Heart right ventricle (tissue), 16 donors: ENCODE measurements around the gene OGDHL. TPM values are rescaled to one million over a fixed set of nuclear protein-coding genes. Genes with fewer than 3 reads are reported as not detected.

Experiments used
- ATAC-seq, 8 donors: fragments of 200-7000 bp; cut with Tn5 transposase; one replicate each; pipeline ENCODE4 v1.9.1; 2020; ENCODE audit warnings: mild to moderate bottlenecking in 8 of 8, moderate library complexity in 8 of 8, moderate number of reproducible peaks in 1 of 8
- DNase-seq, 2 donors: peaks; one replicate each; pipeline ENCODE4 v3.0.0-alpha.2; 2020
- H3K27ac ChIP-seq, 10 donors: fragments of 200-600 bp; sonication (generic) in 2 of 10; one replicate each; pipeline versions ENCODE4 v1.5.0 to v1.8.0; 2020 to 2022; ENCODE audit warnings: mild to moderate bottlenecking in 3 of 10
- H3K27me3 ChIP-seq, 7 donors: fragments of 200-600 bp; one replicate each; pipeline ENCODE4 v1.8.0; 2021 to 2022; ENCODE audit warnings: mild to moderate bottlenecking in 2 of 7
- H3K36me3 ChIP-seq, 9 donors: fragments of 200-600 bp; sonication (generic) in 1 of 9; one replicate each; pipeline versions ENCODE4 v1.5.0 to v1.8.0; 2020 to 2022; ENCODE audit warnings: mild to moderate bottlenecking in 2 of 9
- H3K4me1 ChIP-seq, 9 donors: fragments of 200-600 bp; sonication (generic) in 1 of 9; one replicate each; pipeline versions ENCODE4 v1.5.0 to v1.8.0; 2020 to 2022; ENCODE audit warnings: mild to moderate bottlenecking in 4 of 9
- H3K4me3 ChIP-seq, 10 donors: fragments of 200-600 bp; sonication (generic) in 2 of 10; one replicate each; pipeline versions ENCODE4 v1.5.0 to v1.8.0; 2020 to 2022; ENCODE audit warnings: mild to moderate bottlenecking in 7 of 10, moderate library complexity in 2 of 10
- H3K9me3 ChIP-seq, 11 donors: fragments of 200-600 bp in 10 of 11; sonication (generic) in 2 of 11; one replicate each; pipeline versions ENCODE4 v1.5.0 to v1.8.0; 2013 to 2022; ENCODE audit warnings: mild to moderate bottlenecking in 2 of 11, control low read depth in 1 of 11, moderate library complexity in 1 of 11
- WGBS, 2 donors: extraction: QIAGEN DNeasy Blood & Tissue Kit; methylation state at CpG; one replicate each; pipeline ENCODE4 v1.1.7; 2013; ENCODE audit warnings: inconsistent platforms in 1 of 2; 5-methylcytosine and 5-hydroxymethylcytosine counted together
- intact Hi-C, 10 donors: fragments of 100-400 bp; cut with DNase I; formaldehyde crosslinking; loops; one replicate each; pipeline versions ENCODE4 v1.11.1 to v1.14.2; 2022
- polyA plus RNA-seq, 2 donors: library from polyadenylated mRNA; stranded (reverse); fragments of 200-250 nt; gene quantifications; one replicate each; pipeline ENCODE4 v1.2.3, GENCODE V29; 2013
- total RNA-seq, 10 donors: library from RNA; stranded (reverse); fragmentation: NEBNext Ultra II Directional in 3 of 10; extraction: Animal tissue kit (Norgen Biotek cat#: 25700) in 3 of 10; gene quantifications; one replicate each; pipeline versions ENCODE4 v1.2.1 to v1.2.4, GENCODE V29; 2021 to 2023
- TF ChIP-seq, protein P1 (sequence below), 9 donors: fragments of 200-600 bp; sonication (generic) in 2 of 9; IDR thresholded peaks; one replicate each; pipeline versions ENCODE4 v1.5.0 to v1.8.0; 2021 to 2022; ENCODE audit warnings: antibody characterized with exemption in 9 of 9, mild to moderate bottlenecking in 5 of 9, moderate library complexity in 1 of 9
- donor health status: Arrhythmogenic right ventricular cardiomyopathy.
- donor health status: ischemic (EF 13 %, LVEDD 7.1; RV severe dilation, severe dysfunction).
- donor health status: healthy with polysubstance abuse.
- donor health status: DM: no; HTN: yes; CAD: no.
- donor health status: DM: no; HTN: no; CAD: no.
- donor health status: ischemic (EF 25% LVEDD 6.9; RV normal size, moderate dysfunction).
- donor health status: ischemic (EF 25% LVEDD 5.7; RV mildly dilated, moderate dysfunction).
- donor health status: healthy.
- donor health status: DM: yes; HTN: yes; CAD: no.
- donor health status: Ischemic cardiomyopathy.
- donor health status: ischemic (EF 35%, LVEDD 5.7; RV mildly dilated, moderate dysfunction).
- donor health status: nonischemic (EF 11% LVEDD 7.7; RV severe dilation, severe dysfunction).
- donor health status: DM: yes; HTN: yes; CAD: no.
- donor health status: PGD.
- donor health status: ischemic (EF 29% LVEDD 5.4; RV normal size, mild dysfunction).
- donor health status: nonischemic (EF 23%, LVEDD 6.1; RV moderate dilation, normal function).

OGDHL gene
- total and polyA plus RNA-seq, 12 donors, result 0.07 to 11.4 (median 2.4) TPM

DNA sequence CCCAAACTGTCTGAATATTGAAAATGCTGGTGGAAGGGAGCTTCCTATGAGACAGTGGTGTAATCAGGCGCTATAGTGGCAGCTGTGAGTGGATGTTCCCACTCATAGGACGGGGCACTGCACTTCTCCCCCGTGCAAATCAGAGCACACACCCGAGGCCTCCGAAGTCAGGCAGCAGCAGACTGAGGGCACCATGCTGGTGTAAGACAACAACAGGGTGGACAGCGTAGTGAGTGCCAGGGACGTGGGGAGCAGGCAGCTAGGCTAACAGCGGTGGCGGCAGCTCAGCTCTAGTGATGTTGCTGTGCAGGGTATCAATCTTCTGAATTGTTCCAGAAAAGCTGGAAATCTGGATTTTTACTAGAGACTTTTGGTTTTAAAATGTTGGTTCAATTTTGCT is 63.4 kb downstream of the OGDHL start:
- H3K27me3 ChIP-seq, result peaks cover 0 to 36% (median 15%) of the 10 kb centered on the region in 7 donors
- H3K27ac ChIP-seq, result no peak overlapping the region
- no peaks in the 10 kb centered on the region for H3K36me3 ChIP-seq
- H3K4me3 ChIP-seq, result no peak overlapping the region
- DNase-seq, result no peak
- H3K4me1 ChIP-seq, result no peaks in the 10 kb centered on the region
- intact Hi-C loops, result no loop called here
- ATAC-seq, result no peak
- WGBS, 2 donors, result 64 to 69% methylated on average over 9 of the region's 9 CpGs
- no peaks in the 10 kb centered on the region for H3K9me3 ChIP-seq
- TF ChIP-seq, protein P1, sequence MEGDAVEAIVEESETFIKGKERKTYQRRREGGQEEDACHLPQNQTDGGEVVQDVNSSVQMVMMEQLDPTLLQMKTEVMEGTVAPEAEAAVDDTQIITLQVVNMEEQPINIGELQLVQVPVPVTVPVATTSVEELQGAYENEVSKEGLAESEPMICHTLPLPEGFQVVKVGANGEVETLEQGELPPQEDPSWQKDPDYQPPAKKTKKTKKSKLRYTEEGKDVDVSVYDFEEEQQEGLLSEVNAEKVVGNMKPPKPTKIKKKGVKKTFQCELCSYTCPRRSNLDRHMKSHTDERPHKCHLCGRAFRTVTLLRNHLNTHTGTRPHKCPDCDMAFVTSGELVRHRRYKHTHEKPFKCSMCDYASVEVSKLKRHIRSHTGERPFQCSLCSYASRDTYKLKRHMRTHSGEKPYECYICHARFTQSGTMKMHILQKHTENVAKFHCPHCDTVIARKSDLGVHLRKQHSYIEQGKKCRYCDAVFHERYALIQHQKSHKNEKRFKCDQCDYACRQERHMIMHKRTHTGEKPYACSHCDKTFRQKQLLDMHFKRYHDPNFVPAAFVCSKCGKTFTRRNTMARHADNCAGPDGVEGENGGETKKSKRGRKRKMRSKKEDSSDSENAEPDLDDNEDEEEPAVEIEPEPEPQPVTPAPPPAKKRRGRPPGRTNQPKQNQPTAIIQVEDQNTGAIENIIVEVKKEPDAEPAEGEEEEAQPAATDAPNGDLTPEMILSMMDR (IDR thresholded peaks at IDR 0.05), result no peak

DNA sequence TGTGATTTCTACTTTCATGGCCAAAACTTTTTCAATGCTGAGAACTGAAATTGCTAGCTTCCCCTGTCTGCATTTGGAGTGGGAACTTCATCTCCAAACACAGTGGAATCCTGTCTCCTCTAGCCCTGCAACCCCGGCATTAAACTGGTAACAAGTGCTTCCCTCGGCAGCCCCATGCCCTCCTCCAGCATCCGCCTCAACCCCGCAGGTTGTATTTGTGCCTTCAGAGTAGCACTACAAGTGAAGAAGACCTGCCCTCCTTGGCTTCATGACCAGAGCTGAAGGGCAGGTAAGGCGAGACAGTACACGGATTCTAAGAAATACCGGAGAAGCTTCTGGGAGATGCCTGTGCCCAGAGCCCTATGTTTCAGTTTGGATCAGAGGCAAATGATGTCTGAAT is 65.8 kb downstream of the OGDHL start:
- ATAC-seq (no peak), DNase-seq (no peak)
- peaks cover 0 to 3% (median 0%) of the 10 kb centered on the region in 11 donors for H3K9me3 ChIP-seq
- no peaks in the 10 kb centered on the region for H3K4me1 ChIP-seq
- H3K4me3 ChIP-seq, result no peak overlapping the region
- 77 to 81% methylated on average over 7 of the region's 7 CpGs for WGBS, 2 donors
- intact Hi-C loops, result no loop called here
- no peaks in the 10 kb centered on the region for H3K36me3 ChIP-seq
- TF ChIP-seq, protein P1 (IDR thresholded peaks at IDR 0.05), result no peak
- no peak overlapping the region for H3K27ac ChIP-seq
- peaks cover 0 to 50% (median 25%) of the 10 kb centered on the region in 7 donors for H3K27me3 ChIP-seq

DNA sequence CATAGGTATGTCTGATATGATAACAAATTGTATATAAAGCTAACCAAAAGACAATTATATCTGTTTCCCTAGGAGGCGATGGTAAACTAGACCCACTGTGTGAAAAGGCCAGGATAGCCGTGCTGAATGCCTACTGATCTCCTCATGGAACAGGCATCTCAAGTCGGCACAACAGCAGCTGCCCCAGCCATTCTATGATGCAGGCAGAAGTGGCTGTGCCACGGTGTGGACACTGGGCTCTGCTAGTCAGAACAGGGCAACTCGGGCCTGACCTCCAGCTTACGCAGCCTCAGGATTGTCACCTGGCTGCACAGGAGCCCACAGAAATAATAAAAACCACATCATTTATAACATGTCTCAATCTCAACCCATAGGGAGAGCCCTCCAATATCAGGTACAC is 67.7 kb downstream of the OGDHL start:
- no peaks in the 10 kb centered on the region for H3K36me3 ChIP-seq
- no peaks in the 10 kb centered on the region for H3K4me1 ChIP-seq
- no peak for ATAC-seq
- H3K4me3 ChIP-seq, result no peak overlapping the region
- H3K27me3 ChIP-seq, result peaks cover 0 to 67% (median 39%) of the 10 kb centered on the region in 7 donors
- peaks cover 0 to 3% (median 0%) of the 10 kb centered on the region in 11 donors for H3K9me3 ChIP-seq
- 74 to 85% methylated on average over 6 of the region's 6 CpGs for WGBS, 2 donors
- no peak for DNase-seq
- intact Hi-C loops, result no loop called here
- TF ChIP-seq, protein P1 (IDR thresholded peaks at IDR 0.05), result no peak
- H3K27ac ChIP-seq, result no peak overlapping the region

DNA sequence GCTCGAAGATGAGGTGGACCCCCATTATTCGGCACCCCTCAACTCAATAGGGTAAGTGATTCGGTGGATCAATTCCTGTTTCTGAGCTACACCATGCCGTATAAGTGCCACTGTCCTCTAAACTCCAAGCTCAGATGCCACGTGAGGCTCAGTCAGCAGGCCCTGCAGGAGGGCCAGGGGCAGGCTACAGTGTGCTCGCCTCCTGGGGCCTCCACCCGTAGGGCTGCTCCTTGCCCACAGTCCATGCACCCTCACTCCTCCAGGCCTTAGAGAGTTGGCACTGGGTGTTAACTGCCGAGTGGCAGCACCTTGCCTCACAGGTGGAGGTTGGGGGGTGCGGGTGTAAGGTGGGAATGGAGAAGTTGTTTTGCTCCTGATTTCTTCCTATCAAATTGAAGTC is 70.5 kb downstream of the OGDHL start:
- ATAC-seq, result no peak
- DNase-seq, result no peak
- TF ChIP-seq, protein P1 (IDR thresholded peaks at IDR 0.05), result no peak
- whole genome bisulfite sequencing, 2 donors, result 25 to 26% methylated on average over 9 of the region's 9 CpGs
- Histone ChIP-seq H3K4me3 (no peak overlapping the region), H3K36me3 (no peaks in the 10 kb centered on the region), H3K27ac (no peak overlapping the region), H3K27me3 (peaks cover 0 to 86% (median 62%) of the 10 kb centered on the region in 7 donors), H3K4me1 (no peaks in the 10 kb centered on the region), H3K9me3 (peaks cover 0 to 10% (median 2%) of the 10 kb centered on the region in 11 donors)
- intact Hi-C loops, result no loop called here
